GM10847 (cell line): ENCODE measurements around the gene FRYL.

Experiments used
- POLR2A ChIP-seq: IDR thresholded peaks from 2 replicates; pipeline ENCODE4 v1.6.1; 2011; ENCODE audit not compliant: insufficient read length; ENCODE audit errors: extremely low read depth

FRYL gene

GRCh38 chr4:48687313-48688051 is 92.6 kb downstream of the FRYL start:
- TF ChIP-seq POLR2A = no peak

- no peak for TF ChIP-seq POLR2A
Observed at GRCh38 chr4:48686369-48686768, 93.7 kb downstream of the FRYL start.

GRCh38 chr4:48683784-48684666 is 96.1 kb downstream of the FRYL start:
- TF ChIP-seq POLR2A = no peak

- TF ChIP-seq POLR2A = no peak
Observed at GRCh38 chr4:48681856-48682255, 98.2 kb downstream of the FRYL start.

GRCh38 chr4:48680848-48681568 is 99.1 kb downstream of the FRYL start:
- no peak for TF ChIP-seq POLR2A

GRCh38 chr4:48673537-48673936 is 106.5 kb downstream of the FRYL start:
- no peak for TF ChIP-seq POLR2A

GRCh38 chr4:48670587-48670986 is 109.5 kb downstream of the FRYL start:
- no peak for TF ChIP-seq POLR2A

GRCh38 chr4:48669086-48669485 is 111.0 kb downstream of the FRYL start:
- TF ChIP-seq POLR2A = no peak

GRCh38 chr4:48668254-48669017 is 111.6 kb downstream of the FRYL start:
- TF ChIP-seq POLR2A = no peak

- no peak for TF ChIP-seq POLR2A
Observed at GRCh38 chr4:48667148-48667547, 112.9 kb downstream of the FRYL start.

GRCh38 chr4:48665555-48666186 is 114.4 kb downstream of the FRYL start:
- TF ChIP-seq POLR2A = no peak

- no peak for TF ChIP-seq POLR2A
Observed at GRCh38 chr4:48664938-48665337, 115.1 kb downstream of the FRYL start.

GRCh38 chr4:48661391-48661790 is 118.7 kb downstream of the FRYL start:
- no peak for TF ChIP-seq POLR2A

- no peak for TF ChIP-seq POLR2A
Observed at GRCh38 chr4:48660347-48660746, 119.7 kb downstream of the FRYL start.
